ENCODE data around the gene IMMP2L. TPM values are rescaled to one million over a fixed set of nuclear protein-coding genes. Genes with fewer than 3 reads are reported as not detected.

The IMMP2L gene
- total RNA-seq, 1 experiment from 2014 or later = 13.6 TPM

- Mint-ChIP-seq H3K4me3 (no peak overlapping the region), H3K27me3 (ENCODE audit: low read depth) (no peaks in the 10 kb centered on the region), H3K4me1 (peaks cover 11% of the 10 kb centered on the region), H3K9me3 (no peaks in the 10 kb centered on the region), H3K36me3 (no peaks in the 10 kb centered on the region), H3K27ac (no peak overlapping the region)
- DNase-seq (ENCODE audit: low spot score) (no peak), ATAC-seq (no peak)
- ChIA-PET POLR2A (no interaction called here), CTCF (no interaction called here)
- TF ChIP-seq ETV6 (CRISPR knock-in tag; IDR thresholded peaks at IDR 0.05) (no peak), ZNF416 (CRISPR knock-in tag; IDR thresholded peaks at IDR 0.05) (no peak), ZSCAN18 (CRISPR knock-in tag; IDR thresholded peaks at IDR 0.05) (no peak), ZBTB21 (CRISPR knock-in tag; IDR thresholded peaks at IDR 0.05; ENCODE audit: borderline replicate concordance) (no peak), SMAD4 (CRISPR knock-in tag; IDR thresholded peaks at IDR 0.05) (no peak), TEAD1 (CRISPR knock-in tag; IDR thresholded peaks at IDR 0.05) (no peak), MLX (CRISPR knock-in tag; IDR thresholded peaks at IDR 0.05) (no peak), HMGXB4 (CRISPR knock-in tag; IDR thresholded peaks at IDR 0.05) (no peak), ZNF671 (CRISPR knock-in tag; IDR thresholded peaks at IDR 0.05) (no peak), ZNF138 (CRISPR knock-in tag; conservative IDR thresholded peaks at IDR 0.05) (no peak), NR3C1 (CRISPR knock-in tag; conservative IDR thresholded peaks at IDR 0.05; ENCODE audit: low read depth) (no peak), CBFB (CRISPR knock-in tag; IDR thresholded peaks at IDR 0.05; ENCODE audit: low read depth) (no peak), ZMAT4 (CRISPR knock-in tag; IDR thresholded peaks at IDR 0.05) (no peak), ZNF317 (CRISPR knock-in tag; IDR thresholded peaks at IDR 0.05; ENCODE audit: borderline replicate concordance, low read depth) (no peak)
Measured at GRCh38 chr7:111370002-111370401, 192.3 kb downstream of the IMMP2L start.

GRCh38 chr7:111368381-111369065 is 193.8 kb downstream of the IMMP2L start:
- Mint-ChIP-seq H3K4me1 (peaks cover 11% of the 10 kb centered on the region), H3K9me3 (no peaks in the 10 kb centered on the region), H3K36me3 (no peaks in the 10 kb centered on the region), H3K27ac (no peak overlapping the region), H3K27me3 (ENCODE audit: low read depth) (no peaks in the 10 kb centered on the region), H3K4me3 (no peak overlapping the region)
- ChIA-PET POLR2A (no interaction called here), CTCF (no interaction called here)
- ATAC-seq (no peak), DNase-seq (ENCODE audit: low spot score) (no peak)
- TF ChIP-seq ZNF416 (CRISPR knock-in tag; IDR thresholded peaks at IDR 0.05) (no peak), JUN (CRISPR knock-in tag; IDR thresholded peaks at IDR 0.05) (no peak), AFF4 (CRISPR knock-in tag; IDR thresholded peaks at IDR 0.05; ENCODE audit: borderline replicate concordance) (no peak), ETV6 (CRISPR knock-in tag; IDR thresholded peaks at IDR 0.05) (no peak), FOXJ3 (CRISPR knock-in tag; IDR thresholded peaks at IDR 0.05; ENCODE audit: borderline replicate concordance) (no peak), FOXP4 (CRISPR knock-in tag; IDR thresholded peaks at IDR 0.05) (no peak), FOXK1 (CRISPR knock-in tag; IDR thresholded peaks at IDR 0.05) (no peak), SMAD4 (CRISPR knock-in tag; IDR thresholded peaks at IDR 0.05) (no peak), AR (CRISPR knock-in tag; IDR thresholded peaks at IDR 0.05) (no peak), TP53 (CRISPR knock-in tag; IDR thresholded peaks at IDR 0.05) (no peak), IRF2 (CRISPR knock-in tag; IDR thresholded peaks at IDR 0.05; ENCODE audit: borderline replicate concordance, low read depth) (no peak), HMGA2 (CRISPR knock-in tag; IDR thresholded peaks at IDR 0.05) (no peak)

Data from WTC11 (cell line).